Left lung (tissue), 10 donors: ENCODE data around the gene SEC61A1. TPM values are rescaled to one million over a fixed set of nuclear protein-coding genes. Genes with fewer than 3 reads are reported as not detected.
A peak's percentile ranks its signal among the peaks of the same experiment; 100 is the strongest.

Experiments used
- ATAC-seq: fragments of 200-7000 bp; cut with Tn5 transposase; one replicate; pipeline ENCODE4 v1.9.1; 2020; ENCODE audit warnings: moderate library complexity
- DNase-seq, 4 donors: peaks; one replicate each; pipeline ENCODE4 v3.0.0-alpha.2; 2013 to 2020
- H3K27ac ChIP-seq, 2 donors: fragments of 200-600 bp; sonication (generic) in 1 of 2; one replicate each; pipeline versions ENCODE4 v1.5.0 to v1.8.0; 2020 to 2021
- H3K27me3 ChIP-seq, 2 donors: fragments of 200-600 bp; sonication (generic) in 1 of 2; one replicate each; pipeline versions ENCODE4 v1.5.0 to v1.8.0; 2020 to 2021
- H3K36me3 ChIP-seq, 2 donors: fragments of 200-600 bp; sonication (generic) in 1 of 2; one replicate each; pipeline versions ENCODE4 v1.5.0 to v1.8.0; 2020 to 2021
- H3K4me1 ChIP-seq, 2 donors: fragments of 200-600 bp; one replicate each; pipeline ENCODE4 v1.8.0; 2021
- H3K4me3 ChIP-seq, 2 donors: fragments of 200-600 bp; sonication (generic) in 1 of 2; one replicate each; pipeline versions ENCODE4 v1.5.0 to v1.8.0; 2020 to 2021; ENCODE audit warnings: mild to moderate bottlenecking in 1 of 2
- H3K9me3 ChIP-seq, 2 donors: fragments of 200-600 bp; sonication (generic) in 1 of 2; one replicate each; pipeline versions ENCODE4 v1.5.0 to v1.8.0; 2020 to 2021
- CTCF ChIP-seq, 2 donors: fragments of 200-600 bp; sonication (generic) in 1 of 2; IDR thresholded peaks; one replicate each; pipeline versions ENCODE4 v1.5.0 to v1.8.0; 2021; ENCODE audit warnings: antibody characterized with exemption in 2 of 2
- intact Hi-C, 2 donors: fragments of 100-400 bp; cut with DNase I; formaldehyde crosslinking; loops; one replicate each; pipeline versions ENCODE4 v1.11.2 to v1.14.2; 2022
- polyA plus RNA-seq, 6 donors: library from polyadenylated mRNA; unstranded; fragments of 120-200 nt; gene quantifications; one replicate each; pipeline ENCODE4 v1.2.1, GENCODE V29; 2013; ENCODE audit not compliant: insufficient read length in 6 of 6
- total RNA-seq, 2 donors: library from RNA; stranded (reverse); fragmentation: NEBNext Ultra II Directional; extraction: Animal tissue kit (Norgen Biotek cat#: 25700); gene quantifications; one replicate each; pipeline ENCODE4 v1.2.1, GENCODE V29; 2021
- donor health status: DM: no; HTN: yes; CAD: no.
- donor health status: DM: no; HTN: no; CAD: no.

The SEC61A1 gene
- total and polyA plus RNA-seq, 8 donors = 148 to 361 (median 169) TPM

- intact Hi-C loops = no loop called here
- H3K36me3 ChIP-seq = peaks cover 0 to 47% of the 10 kb centered on the region in 2 donors
- H3K27ac ChIP-seq = no peak overlapping the region
- no peaks in the 10 kb centered on the region for H3K27me3 ChIP-seq
- DNase-seq (no peak), ATAC-seq (no peak)
- TF ChIP-seq CTCF (IDR thresholded peaks at IDR 0.05) = no peak
- H3K4me3 ChIP-seq = peak overlapping the region; percentile 83 to 93
- no peaks in the 10 kb centered on the region for H3K9me3 ChIP-seq
- peaks cover 9 to 46% of the 10 kb centered on the region in 2 donors for H3K4me1 ChIP-seq
These were observed 1.4 kb downstream of the SEC61A1 start for GRCh38 chr3:128053614-128054013.

GRCh38 chr3:128054367-128054766 is 2.1 kb downstream of the SEC61A1 start:
- Histone ChIP-seq H3K9me3 (no peaks in the 10 kb centered on the region), H3K36me3 (peaks cover 0 to 54% of the 10 kb centered on the region in 2 donors), H3K4me1 (peaks cover 9 to 46% of the 10 kb centered on the region in 2 donors), H3K27me3 (no peaks in the 10 kb centered on the region), H3K27ac (peak overlapping the region in 1 of 2 donors; percentile 13), H3K4me3 (peak overlapping the region in 1 of 2 donors; percentile 83)
- no peak for TF ChIP-seq CTCF (IDR thresholded peaks at IDR 0.05)
- intact Hi-C loops = no loop called here
- DNase-seq (no peak), ATAC-seq (peak; percentile 22)

- DNase-seq (no peak), ATAC-seq (no peak)
- Histone ChIP-seq H3K36me3 (peaks cover 3 to 73% of the 10 kb centered on the region in 2 donors), H3K27me3 (no peaks in the 10 kb centered on the region), H3K4me3 (no peak overlapping the region), H3K9me3 (no peaks in the 10 kb centered on the region), H3K4me1 (peaks cover 9 to 42% of the 10 kb centered on the region in 2 donors), H3K27ac (no peak overlapping the region)
- TF ChIP-seq CTCF (IDR thresholded peaks at IDR 0.05) = no peak
- intact Hi-C loops = no loop called here
These were observed 4.0 kb downstream of the SEC61A1 start for GRCh38 chr3:128056258-128056657.

- DNase-seq (no peak), ATAC-seq (no peak)
- intact Hi-C loops = no loop called here
- TF ChIP-seq CTCF (IDR thresholded peaks at IDR 0.05) = no peak
- Histone ChIP-seq H3K9me3 (no peaks in the 10 kb centered on the region), H3K4me3 (no peak overlapping the region), H3K27me3 (no peaks in the 10 kb centered on the region), H3K4me1 (peaks cover 0 to 10% of the 10 kb centered on the region in 2 donors), H3K27ac (no peak overlapping the region), H3K36me3 (peaks cover 10 to 100% of the 10 kb centered on the region in 2 donors)
These were observed 8.5 kb downstream of the SEC61A1 start for GRCh38 chr3:128060473-128061381.

- Histone ChIP-seq H3K27me3 (no peaks in the 10 kb centered on the region), H3K36me3 (peaks cover 10 to 100% of the 10 kb centered on the region in 2 donors), H3K4me3 (no peak overlapping the region), H3K9me3 (no peaks in the 10 kb centered on the region), H3K27ac (no peak overlapping the region), H3K4me1 (no peaks in the 10 kb centered on the region)
- intact Hi-C loops = no loop called here
- TF ChIP-seq CTCF (IDR thresholded peaks at IDR 0.05) = no peak
- DNase-seq (no peak), ATAC-seq (no peak)
These were observed 10.0 kb downstream of the SEC61A1 start for GRCh38 chr3:128062033-128062745.
